Activated CD4-positive, CD25-positive, alpha-beta regulatory T cell treated with anti-CD3 and anti-CD28 coated beads, Interleukin-2, amount 50 U/mL, for 16 hours (primary cell): Measurements from ENCODE around the gene HTRA2.

Experiments used
- DNase-seq: peaks from one replicate; pipeline ENCODE4 v3.0.0-alpha.2; 2020; ENCODE audit warnings: low read depth, low spot score

Gene HTRA2

GRCh38 chr2:74542978-74543377 is 13.2 kb downstream of the HTRA2 start:
- no peak for DNase-seq

- DNase-seq = no peak
Measured at GRCh38 chr2:74544634-74545033, 14.9 kb downstream of the HTRA2 start.

GRCh38 chr2:74546004-74546403 is 16.3 kb downstream of the HTRA2 start:
- DNase-seq = no peak

GRCh38 chr2:74548285-74548899 is 18.7 kb downstream of the HTRA2 start:
- DNase-seq = no peak

- DNase-seq = no peak
Measured at GRCh38 chr2:74548900-74549826, 19.4 kb downstream of the HTRA2 start.

- no peak for DNase-seq
Measured at GRCh38 chr2:74550231-74550630, 20.5 kb downstream of the HTRA2 start.

- DNase-seq = no peak
Measured at GRCh38 chr2:74551530-74551929, 21.8 kb downstream of the HTRA2 start.

- DNase-seq = no peak
Measured at GRCh38 chr2:74551942-74552913, 22.5 kb downstream of the HTRA2 start.

GRCh38 chr2:74552914-74553811 is 23.4 kb downstream of the HTRA2 start:
- DNase-seq = no peak

GRCh38 chr2:74553892-74554819 is 24.4 kb downstream of the HTRA2 start, which contains the start of the genes DOK1 and LOXL3:
DOK1 (plus strand) TSS chr2:74554720; CDS start chr2:74554755, 35 bp downstream.
LOXL3 (minus strand) TSS chr2:74553942; CDS start chr2:74552634, 1,308 bp downstream.
- peak; percentile 68 for DNase-seq

- DNase-seq = no peak
Measured at GRCh38 chr2:74554820-74555531, 25.2 kb downstream of the HTRA2 start.

- DNase-seq = no peak
Measured at GRCh38 chr2:74555610-74556103, 25.9 kb downstream of the HTRA2 start.

GRCh38 chr2:74556159-74556558 is 26.4 kb downstream of the HTRA2 start:
- DNase-seq = no peak

- DNase-seq = no peak
Measured at GRCh38 chr2:74556831-74557370, 27.2 kb downstream of the HTRA2 start.

- DNase-seq = no peak
Measured at GRCh38 chr2:74558284-74559230, 28.8 kb downstream of the HTRA2 start.

GRCh38 chr2:74559912-74560311 is 30.2 kb downstream of the HTRA2 start:
- DNase-seq = no peak

GRCh38 chr2:74560591-74560990 is 30.9 kb downstream of the HTRA2 start:
- DNase-seq = no peak
